GM23248 (cell line): ENCODE measurements around the gene GTF3C5. TPM values are rescaled to one million over a fixed set of nuclear protein-coding genes. Genes with fewer than 3 reads are reported as not detected.

Source experiments
- DNase-seq: peaks from one replicate; pipeline ENCODE4 v3.0.0-alpha.2; 2015
- H2AFZ ChIP-seq: fragments of 200-600 bp; sonication (generic); 2 replicates; pipeline ENCODE4 v1.6.1; 2016; ENCODE audit warnings: antibody characterized with exemption
- H3F3A ChIP-seq: fragments of 200-600 bp; sonication (generic); 2 replicates; pipeline ENCODE4 v1.6.1; 2016; ENCODE audit warnings: mild to moderate bottlenecking, antibody characterized with exemption, mixed run types; ENCODE audit not compliant: insufficient read depth
- H3K27ac ChIP-seq: fragments of 200-600 bp; sonication (generic); 2 replicates; pipeline ENCODE4 v1.5.1; 2016; ENCODE audit warnings: mild to moderate bottlenecking
- H3K27me3 ChIP-seq: fragments of 200-600 bp; sonication (generic); replicated peaks from 2 replicates; pipeline ENCODE4 v1.6.1; 2016; ENCODE audit warnings: mild to moderate bottlenecking; ENCODE audit not compliant: insufficient read depth
- H3K36me3 ChIP-seq: fragments of 200-600 bp; sonication (generic); 2 replicates; pipeline ENCODE4 v1.6.1; 2016; ENCODE audit warnings: low read depth, mild to moderate bottlenecking
- H3K4me1 ChIP-seq: fragments of 200-600 bp; sonication (generic); 2 replicates; pipeline ENCODE4 v1.6.1; 2016; ENCODE audit warnings: mild to moderate bottlenecking; ENCODE audit not compliant: insufficient read depth
- H3K4me2 ChIP-seq: fragments of 200-600 bp; sonication (generic); one replicate; pipeline ENCODE4 v1.6.1; 2016; ENCODE audit warnings: mild to moderate bottlenecking; ENCODE audit not compliant: unreplicated experiment
- H3K4me3 ChIP-seq: fragments of 200-600 bp; sonication (generic); 2 replicates; pipeline ENCODE4 v1.5.1; 2016; ENCODE audit warnings: mild to moderate bottlenecking
- H3K79me2 ChIP-seq: fragments of 200-600 bp; sonication (generic); 2 replicates; pipeline ENCODE4 v1.6.1; 2016; ENCODE audit warnings: mild to moderate bottlenecking; ENCODE audit not compliant: insufficient read depth
- H3K9ac ChIP-seq: fragments of 200-600 bp; sonication (generic); 2 replicates; pipeline ENCODE4 v1.6.1; 2016; ENCODE audit warnings: mild to moderate bottlenecking
- H3K9me2 ChIP-seq: fragments of 200-600 bp; sonication (generic); 2 replicates; pipeline ENCODE4 v1.6.1; 2016; ENCODE audit warnings: mixed run types, mild to moderate bottlenecking, moderate library complexity; ENCODE audit not compliant: insufficient read depth
- H3K9me3 ChIP-seq: fragments of 200-600 bp; sonication (generic); one replicate; pipeline ENCODE4 v1.6.1; 2017; ENCODE audit warnings: low read depth
- H4K20me1 ChIP-seq: fragments of 200-600 bp; sonication (generic); 2 replicates; pipeline ENCODE4 v1.6.0; 2016; ENCODE audit not compliant: insufficient read depth
- EZH2 ChIP-seq: fragments of 200-600 bp; sonication (generic); IDR thresholded peaks from 2 replicates; pipeline ENCODE4 v1.6.1; 2018; ENCODE audit warnings: antibody characterized with exemption, mild to moderate bottlenecking; ENCODE audit not compliant: insufficient read depth, poor library complexity, severe bottlenecking
- EZH2phosphoT487 ChIP-seq: fragments of 200-600 bp; sonication (generic); IDR thresholded peaks from 2 replicates; pipeline ENCODE4 v1.6.1; 2018; ENCODE audit warnings: antibody characterized with exemption, moderate library complexity, mild to moderate bottlenecking, low read depth; ENCODE audit not compliant: insufficient read depth
- WGBS, 2 experiments: methylation state at CpG; one replicate each; pipeline ENCODE4 v1.1.6; 2015 to 2017; ENCODE audit warnings: low lambda C conversion rate in 2 of 2, low coverage in 1 of 2; ENCODE audit errors: missing lambda C conversion rate in 2 of 2; 5-methylcytosine and 5-hydroxymethylcytosine counted together
- in situ Hi-C: fragments of 300-500 bp; cut with MboI; formaldehyde crosslinking; loops from 2 replicates; pipeline ENCODE4 v1.15.0; 2020
- polyA plus RNA-seq: library from polyadenylated mRNA; unstranded; fragments of >200 nt; fragmentation: Nextera tagmentation; extraction: Ambion mirVana; gene quantifications from 2 replicates; pipeline ENCODE4 v1.2.1, GENCODE V29; 2016
- total RNA-seq: library from RNA; depleted of rRNA; stranded (reverse); fragments of >200 nt; shearing (Covaris generic); gene quantifications from 2 replicates; pipeline ENCODE4 v1.2.3, GENCODE V29; 2014

The GTF3C5 gene
- total and polyA plus RNA-seq, 2 experiments from 2014 or later, result 33.5 to 40.1 TPM

GRCh38 chr9:133049043-133049442, 18.2 kb downstream of the GTF3C5 start:
- Histone ChIP-seq H4K20me1 (no peaks in the 10 kb centered on the region), H3K9me3 (no peaks in the 10 kb centered on the region), H3K4me3 (no peak overlapping the region), H3F3A (no peaks in the 10 kb centered on the region), H3K9me2 (no peaks in the 10 kb centered on the region), H3K4me2 (no peak overlapping the region), H3K9ac (no peak overlapping the region), H3K4me1 (no peaks in the 10 kb centered on the region), H2AFZ (no peak overlapping the region), H3K27ac (no peak overlapping the region), H3K27me3 (no peaks in the 10 kb centered on the region), H3K79me2 (no peaks in the 10 kb centered on the region), H3K36me3 (0 out of 2 replicates have a peak, but pooled peaks cover 5% of the 10 kb centered on the region)
- DNase-seq, result no peak
- no peak for TF ChIP-seq EZH2
- TF ChIP-seq EZH2phosphoT487, result no peak
- 89 to 94% methylated on average over 13 of the region's 13 CpGs for WGBS, 2 experiments
- in situ Hi-C loops, result loop anchor here (10.0 to 25.0 kb wide), 2 partner anchors 96 to 438 kb away; partner anchors contain the start of gene SLC2A6

GRCh38 chr9:133050142-133050541, 19.3 kb downstream of the GTF3C5 start:
- no peak for DNase-seq
- in situ Hi-C loops, result no loop called here
- H3K27me3 ChIP-seq, result no peaks in the 10 kb centered on the region
- no peak overlapping the region for H3K4me3 ChIP-seq
- TF ChIP-seq EZH2 (no peak), EZH2phosphoT487 (no peak)
- H3K9ac ChIP-seq, result no peak overlapping the region
- H3K79me2 ChIP-seq, result no peaks in the 10 kb centered on the region
- no peaks in the 10 kb centered on the region for H3F3A ChIP-seq
- no peaks in the 10 kb centered on the region for H3K9me3 ChIP-seq
- no peak overlapping the region for H3K4me2 ChIP-seq
- no peak overlapping the region for H3K27ac ChIP-seq
- no peaks in the 10 kb centered on the region for H4K20me1 ChIP-seq
- H3K36me3 ChIP-seq, result 0 out of 2 replicates have a peak, but pooled peaks cover 5% of the 10 kb centered on the region
- peaks cover 6% of the 10 kb centered on the region for H3K4me1 ChIP-seq
- WGBS, 2 experiments, result 78% methylated on average over 6 of the region's 6 CpGs
- no peak overlapping the region for H2AFZ ChIP-seq
- no peaks in the 10 kb centered on the region for H3K9me2 ChIP-seq

GRCh38 chr9:133050781-133051180, 20.0 kb downstream of the GTF3C5 start:
- H3K9me3 ChIP-seq, result no peaks in the 10 kb centered on the region
- in situ Hi-C loops, result no loop called here

GRCh38 chr9:133051281-133051900, 20.6 kb downstream of the GTF3C5 start:
- no peaks in the 10 kb centered on the region for H3F3A ChIP-seq
- no peak overlapping the region for H3K9ac ChIP-seq
- H3K4me3 ChIP-seq, result no peak overlapping the region
- 0 out of 2 replicates have a peak, but pooled peaks cover 5% of the 10 kb centered on the region for H3K36me3 ChIP-seq
- H3K27me3 ChIP-seq, result no peaks in the 10 kb centered on the region
- H4K20me1 ChIP-seq, result no peaks in the 10 kb centered on the region
- H3K4me2 ChIP-seq, result no peak overlapping the region
- H3K9me3 ChIP-seq, result no peaks in the 10 kb centered on the region
- no peaks in the 10 kb centered on the region for H3K79me2 ChIP-seq
- no peak overlapping the region for H2AFZ ChIP-seq
- TF ChIP-seq EZH2phosphoT487 (no peak), EZH2 (no peak)
- no peaks in the 10 kb centered on the region for H3K9me2 ChIP-seq
- H3K27ac ChIP-seq, result no peak overlapping the region
- H3K4me1 ChIP-seq, result peaks cover 9% of the 10 kb centered on the region
- no peak for DNase-seq
- in situ Hi-C loops, result no loop called here
- 86 to 91% methylated on average over 17 to 20 of the region's 20 CpGs for WGBS, 2 experiments

More at GRCh38 chr9:133050781-133051180, 20.0 kb downstream of the GTF3C5 start:
- no peak overlapping the region for H2AFZ ChIP-seq
- peaks cover 9% of the 10 kb centered on the region for H3K4me1 ChIP-seq
- no peaks in the 10 kb centered on the region for H4K20me1 ChIP-seq
- WGBS, 2 experiments, result 91 to 93% methylated on average over 10 of the region's 10 CpGs
- H3F3A ChIP-seq, result no peaks in the 10 kb centered on the region
- H3K27me3 ChIP-seq, result no peaks in the 10 kb centered on the region
- H3K79me2 ChIP-seq, result no peaks in the 10 kb centered on the region
- H3K4me2 ChIP-seq, result no peak overlapping the region
- TF ChIP-seq EZH2phosphoT487 (no peak), EZH2 (no peak)
- 0 out of 2 replicates have a peak, but pooled peaks cover 5% of the 10 kb centered on the region for H3K36me3 ChIP-seq
- H3K9me2 ChIP-seq, result no peaks in the 10 kb centered on the region
- no peak overlapping the region for H3K27ac ChIP-seq
- no peak overlapping the region for H3K4me3 ChIP-seq
- no peak overlapping the region for H3K9ac ChIP-seq
- DNase-seq, result no peak
